Ovary (tissue), 9 donors: ENCODE data around the gene KLK6. TPM values are rescaled to one million over a fixed set of nuclear protein-coding genes. Genes with fewer than 3 reads are reported as not detected.

Source experiments
- DNase-seq, 5 donors: peaks; one replicate each; pipeline ENCODE4 v3.0.0-alpha.2; 2019 to 2020
- H3K27ac ChIP-seq, 2 donors: fragments of 200-600 bp; one replicate each; pipeline versions ENCODE4 v1.5.1 to v1.8.0; 2019 to 2022
- H3K27me3 ChIP-seq: fragments of 200-600 bp; one replicate; pipeline ENCODE4 v1.8.0; 2022
- H3K36me3 ChIP-seq: fragments of 200-600 bp; sonication (generic); one replicate; pipeline ENCODE4 v1.5.1; 2019
- H3K4me1 ChIP-seq: one replicate; pipeline ENCODE4 v1.8.1; 2013; ENCODE audit warnings: mild to moderate bottlenecking, moderate library complexity; ENCODE audit not compliant: insufficient read depth
- H3K4me3 ChIP-seq: fragments of 200-600 bp; sonication (generic); one replicate; pipeline ENCODE4 v1.5.1; 2017
- H3K9me3 ChIP-seq, 2 donors: fragments of 200-600 bp in 1 of 2; sonication (generic) in 1 of 2; one replicate each; pipeline versions ENCODE4 v1.5.1 to v1.8.1; 2013 to 2019; ENCODE audit warnings: mild to moderate bottlenecking in 1 of 2, moderate library complexity in 1 of 2
- EP300 ChIP-seq: sonication (generic); formaldehyde crosslinking; IDR thresholded peaks from one replicate; pipeline ENCODE4 v1.6.1; 2017; ENCODE audit warnings: antibody characterized with exemption
- POLR2A ChIP-seq: fragments of 450-650 bp; IDR thresholded peaks from one replicate; pipeline ENCODE4 v1.6.1; 2017; ENCODE audit warnings: antibody characterized with exemption, mild to moderate bottlenecking, moderate library complexity
- WGBS, 3 donors: extraction: QIAGEN DNeasy Blood & Tissue Kit in 1 of 3; methylation state at CpG; one replicate each; pipeline versions ENCODE4 v1.1.5 to v1.1.7; 2013 to 2017; 5-methylcytosine and 5-hydroxymethylcytosine counted together
- intact Hi-C, 4 donors: fragments of 100-400 bp; cut with DNase I; formaldehyde crosslinking; loops; one replicate each; pipeline versions ENCODE4 v1.11.0 to v1.15.1; 2022 to 2023
- polyA plus RNA-seq, 2 donors: library from polyadenylated mRNA; stranded (reverse); fragments of 200-250 nt in 1 of 2; fragments of 350-450 nt in 1 of 2; fragmentation: Illumina TruSeq in 1 of 2; extraction: RNeasy Lipid Tissue Mini Kit (QIAGEN cat#74804) in 1 of 2; gene quantifications; one replicate each; pipeline ENCODE4 v1.2.3, GENCODE V29; 2013 to 2014
- total RNA-seq, 7 donors: library from RNA; depleted of rRNA in 2 of 7; stranded (reverse); fragments of >200 nt in 2 of 7; fragmentation: NEBNext Ultra II Directional in 3 of 7; extraction: Animal tissue kit (Norgen Biotek cat#: 25700) in 3 of 7; gene quantifications; one replicate each; pipeline versions ENCODE4 v1.1.0 to v1.2.4, GENCODE V29; 2016 to 2023
- TF ChIP-seq, protein P1 (sequence below), 3 donors: fragments of 450-650 bp in 2 of 3; fragments of 200-600 bp in 1 of 3; IDR thresholded peaks; one replicate each; pipeline versions ENCODE4 v1.5.1 to v1.8.0; 2016 to 2022; ENCODE audit warnings: antibody characterized with exemption in 3 of 3, mild to moderate bottlenecking in 1 of 3
- donor health status: DM: no; HTN: no; CAD: no; lungs with moderate emphysema.
- donor health status: DM: no; HTN: no; CAD: no.
- donor health status: Bipolar disorder and iron deficiency.
- donor health status: DM: yes; HTN: yes; CAD: no.
- donor health status: DM: no; HTN: no; CAD: no.
- donor health status: DM: yes; HTN: yes; CAD: no.

The KLK6 gene
- total and polyA plus RNA-seq, 9 donors, result 0.07 to 21.7 (median 1.9) TPM; not detected in 3

DNA sequence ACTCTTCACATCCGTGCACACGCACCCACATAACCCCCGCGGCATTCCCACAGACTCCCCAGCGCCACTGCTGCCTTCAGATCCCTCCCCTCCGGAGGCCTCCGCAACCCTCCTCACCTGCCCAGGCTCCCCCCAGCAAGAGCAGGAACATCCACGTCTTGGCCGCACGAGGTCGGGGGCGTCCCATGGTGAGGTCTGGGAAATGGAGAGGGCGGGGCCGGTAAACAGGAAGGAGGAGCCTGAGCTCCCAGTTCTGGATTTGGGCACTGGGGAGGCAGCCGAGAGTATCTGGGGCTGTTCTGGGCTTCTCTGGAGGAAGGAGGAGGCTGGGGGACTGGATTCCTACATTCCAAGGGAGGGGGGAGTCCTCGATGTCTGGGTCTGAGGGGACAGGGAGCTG, 31.6 kb upstream of the KLK6 start:
- Histone ChIP-seq H3K27me3 (no peaks in the 10 kb centered on the region), H3K4me3 (no peak overlapping the region), H3K36me3 (no peaks in the 10 kb centered on the region), H3K27ac (no peak overlapping the region), H3K9me3 (no peaks in the 10 kb centered on the region), H3K4me1 (no peaks in the 10 kb centered on the region)
- no peak for DNase-seq
- TF ChIP-seq, protein P1, sequence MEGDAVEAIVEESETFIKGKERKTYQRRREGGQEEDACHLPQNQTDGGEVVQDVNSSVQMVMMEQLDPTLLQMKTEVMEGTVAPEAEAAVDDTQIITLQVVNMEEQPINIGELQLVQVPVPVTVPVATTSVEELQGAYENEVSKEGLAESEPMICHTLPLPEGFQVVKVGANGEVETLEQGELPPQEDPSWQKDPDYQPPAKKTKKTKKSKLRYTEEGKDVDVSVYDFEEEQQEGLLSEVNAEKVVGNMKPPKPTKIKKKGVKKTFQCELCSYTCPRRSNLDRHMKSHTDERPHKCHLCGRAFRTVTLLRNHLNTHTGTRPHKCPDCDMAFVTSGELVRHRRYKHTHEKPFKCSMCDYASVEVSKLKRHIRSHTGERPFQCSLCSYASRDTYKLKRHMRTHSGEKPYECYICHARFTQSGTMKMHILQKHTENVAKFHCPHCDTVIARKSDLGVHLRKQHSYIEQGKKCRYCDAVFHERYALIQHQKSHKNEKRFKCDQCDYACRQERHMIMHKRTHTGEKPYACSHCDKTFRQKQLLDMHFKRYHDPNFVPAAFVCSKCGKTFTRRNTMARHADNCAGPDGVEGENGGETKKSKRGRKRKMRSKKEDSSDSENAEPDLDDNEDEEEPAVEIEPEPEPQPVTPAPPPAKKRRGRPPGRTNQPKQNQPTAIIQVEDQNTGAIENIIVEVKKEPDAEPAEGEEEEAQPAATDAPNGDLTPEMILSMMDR (IDR thresholded peaks at IDR 0.05), result no peak
- WGBS, 3 donors, result 17 to 21% (median 18%) methylated on average over 16 of the region's 16 CpGs
- intact Hi-C loops, result no loop called here

DNA sequence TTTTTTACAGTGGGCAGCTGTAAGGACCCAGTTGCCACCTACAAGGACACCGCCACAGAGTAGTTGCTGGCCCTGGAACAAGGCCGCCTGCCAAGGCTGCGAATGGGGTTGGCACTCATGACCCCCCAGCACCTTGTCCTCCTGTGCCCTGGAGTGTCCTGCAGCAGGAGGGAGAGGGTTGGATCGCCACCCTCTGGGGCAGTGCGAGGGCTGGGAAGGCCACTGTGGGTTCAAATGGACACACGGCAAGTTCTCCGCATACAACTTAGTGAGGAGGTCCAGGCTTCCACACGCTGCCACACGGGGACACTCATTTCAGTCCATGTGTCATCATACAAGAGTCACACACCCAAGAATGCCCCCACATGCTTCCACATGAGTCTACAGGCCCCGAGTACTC, 31.0 kb upstream of the KLK6 start:
- H3K36me3 ChIP-seq, result no peaks in the 10 kb centered on the region
- WGBS, 3 donors, result 80 to 84% (median 82%) methylated on average over 10 of the region's 10 CpGs
- no peak overlapping the region for H3K4me3 ChIP-seq

DNA sequence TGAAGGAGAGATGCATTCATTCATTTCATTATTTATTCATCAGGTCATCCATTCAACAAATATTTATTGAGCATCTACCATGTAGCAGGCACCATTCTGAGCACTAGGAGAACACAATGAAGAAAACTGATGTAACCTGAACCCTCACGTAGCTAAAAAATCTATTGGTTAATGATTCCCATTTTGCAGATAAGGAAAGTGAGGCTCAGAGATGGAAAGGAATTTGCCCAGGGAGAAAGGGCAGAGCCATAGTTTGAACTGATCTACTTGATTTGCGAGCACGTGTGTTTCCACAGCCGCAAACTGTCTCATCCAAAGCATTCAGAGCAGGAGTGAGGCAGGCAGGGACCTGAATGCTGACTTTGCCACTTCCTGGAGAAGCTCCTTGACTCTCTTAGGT, 29.3 kb upstream of the KLK6 start:
- Histone ChIP-seq H3K27ac (no peak overlapping the region), H3K4me3 (no peak overlapping the region), H3K36me3 (no peaks in the 10 kb centered on the region), H3K9me3 (no peaks in the 10 kb centered on the region), H3K27me3 (no peaks in the 10 kb centered on the region), H3K4me1 (no peaks in the 10 kb centered on the region)
- WGBS, 3 donors, result 59 to 65% (median 64%) methylated on average over 4 of the region's 4 CpGs
- no peak for DNase-seq
- TF ChIP-seq, protein P1 (IDR thresholded peaks at IDR 0.05), result no peak
- no peak for TF ChIP-seq POLR2A
- no peak for TF ChIP-seq EP300
- intact Hi-C loops, result no loop called here

More for the DNA sequence above, 31.0 kb upstream of the KLK6 start:
- no peak overlapping the region for H3K27ac ChIP-seq
- no peak for DNase-seq
- no peaks in the 10 kb centered on the region for H3K27me3 ChIP-seq
- TF ChIP-seq POLR2A (no peak), EP300 (no peak)
- TF ChIP-seq, protein P1 (IDR thresholded peaks at IDR 0.05), result no peak
- H3K9me3 ChIP-seq, result no peaks in the 10 kb centered on the region
- intact Hi-C loops, result no loop called here
- H3K4me1 ChIP-seq, result no peaks in the 10 kb centered on the region

DNA sequence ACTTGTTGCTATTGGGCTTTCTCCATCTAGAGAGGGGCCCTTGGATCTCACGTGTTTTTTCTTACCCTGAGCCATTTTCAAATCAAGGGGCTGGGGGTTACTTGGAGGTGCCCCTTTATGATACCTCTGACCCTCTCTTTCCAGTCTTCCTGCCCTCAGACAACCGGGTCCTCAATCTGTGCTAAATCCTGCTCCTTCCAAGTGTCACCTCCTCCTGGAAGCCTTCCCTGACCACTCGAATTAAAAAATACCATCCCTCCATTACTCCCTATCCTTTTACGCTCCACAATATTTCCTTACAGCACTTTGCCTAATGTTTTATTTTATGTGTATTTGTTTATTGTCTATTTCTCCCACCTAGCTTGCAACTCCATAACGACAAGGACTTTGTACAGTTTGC, 28.7 kb upstream of the KLK6 start:
- no peak for DNase-seq
- Histone ChIP-seq H3K9me3 (no peaks in the 10 kb centered on the region), H3K4me3 (no peak overlapping the region), H3K4me1 (no peaks in the 10 kb centered on the region), H3K27ac (no peak overlapping the region), H3K27me3 (no peaks in the 10 kb centered on the region), H3K36me3 (no peaks in the 10 kb centered on the region)
- TF ChIP-seq EP300 (no peak), POLR2A (no peak)
- TF ChIP-seq, protein P1 (IDR thresholded peaks at IDR 0.05), result no peak
- intact Hi-C loops, result no loop called here
- 46 to 62% (median 53%) methylated on average over 5 of the region's 5 CpGs for WGBS, 3 donors

DNA sequence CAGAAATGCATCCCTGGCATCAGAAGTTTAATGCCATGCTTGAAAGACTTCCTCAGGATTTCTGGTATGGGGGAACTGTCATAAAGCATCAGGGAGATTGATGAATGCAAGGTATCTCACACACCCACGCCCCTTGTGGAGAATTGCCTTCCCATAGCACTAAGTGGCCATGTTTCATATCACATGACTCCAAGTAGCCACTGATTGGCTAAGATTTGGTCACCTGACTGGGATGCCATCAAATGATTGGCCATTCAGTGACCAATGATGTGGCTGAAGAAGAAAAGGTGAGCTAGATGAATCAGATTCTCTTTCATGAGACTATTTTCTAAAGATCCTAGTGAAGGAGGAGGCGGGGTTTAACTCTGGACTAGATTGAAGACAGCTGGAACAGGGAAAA, 24.7 kb upstream of the KLK6 start:
- TF ChIP-seq POLR2A (no peak), EP300 (no peak)
- TF ChIP-seq, protein P1 (IDR thresholded peaks at IDR 0.05), result no peak
- Histone ChIP-seq H3K27ac (no peak overlapping the region), H3K9me3 (no peaks in the 10 kb centered on the region), H3K4me3 (no peak overlapping the region), H3K27me3 (no peaks in the 10 kb centered on the region), H3K36me3 (no peaks in the 10 kb centered on the region), H3K4me1 (no peaks in the 10 kb centered on the region)
- intact Hi-C loops, result no loop called here
- DNase-seq, result no peak
- WGBS, 3 donors, result 65 to 80% (median 67%) methylated on average over 2 of the region's 2 CpGs
